Measurements from ENCODE around the gene NRIP3. TPM values are rescaled to one million over a fixed set of nuclear protein-coding genes. Genes with fewer than 3 reads are reported as not detected.

Gene NRIP3
- total RNA-seq, 1 experiment from 2014 or later, result 22.8 TPM

DNA sequence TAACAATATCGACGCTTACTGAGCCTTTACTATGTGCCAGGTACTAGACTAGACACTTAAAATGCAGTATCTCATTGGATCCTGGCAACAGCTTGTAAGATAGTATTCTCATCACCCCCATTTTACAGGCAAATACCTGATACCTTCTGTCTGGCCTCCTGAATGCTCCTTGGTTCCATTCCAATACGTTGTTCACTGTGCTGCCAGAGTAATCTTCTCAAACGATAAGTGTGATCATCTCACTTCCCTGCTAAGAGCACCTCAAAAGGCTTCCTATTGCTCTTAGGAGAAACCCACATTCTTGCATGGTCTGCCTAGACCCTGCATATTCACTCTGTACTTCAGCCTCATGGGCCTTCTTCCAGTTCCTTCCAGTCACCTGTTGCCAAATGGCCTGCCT lies 1.3 kb upstream of the NRIP3 start:
- Histone ChIP-seq H3K36me3 (ENCODE audit: control insufficient read depth, insufficient read depth, low read length) (no peaks in the 10 kb centered on the region), H3K9me3 (ENCODE audit: control insufficient read depth, insufficient read depth, low read depth, low read length) (no peaks in the 10 kb centered on the region), H3K4me3 (ENCODE audit: low read depth in 2 of 2, low read length in 2 of 2) (no peak overlapping the region), H3K27ac (ENCODE audit: low read length) (no peak overlapping the region), H3K27me3 (ENCODE audit: control insufficient read depth, insufficient read depth, low read length) (no peaks in the 10 kb centered on the region), H3K4me1 (ENCODE audit: control insufficient read depth, insufficient read depth, low read length) (peaks cover 26% of the 10 kb centered on the region)
- TF ChIP-seq, protein P1, sequence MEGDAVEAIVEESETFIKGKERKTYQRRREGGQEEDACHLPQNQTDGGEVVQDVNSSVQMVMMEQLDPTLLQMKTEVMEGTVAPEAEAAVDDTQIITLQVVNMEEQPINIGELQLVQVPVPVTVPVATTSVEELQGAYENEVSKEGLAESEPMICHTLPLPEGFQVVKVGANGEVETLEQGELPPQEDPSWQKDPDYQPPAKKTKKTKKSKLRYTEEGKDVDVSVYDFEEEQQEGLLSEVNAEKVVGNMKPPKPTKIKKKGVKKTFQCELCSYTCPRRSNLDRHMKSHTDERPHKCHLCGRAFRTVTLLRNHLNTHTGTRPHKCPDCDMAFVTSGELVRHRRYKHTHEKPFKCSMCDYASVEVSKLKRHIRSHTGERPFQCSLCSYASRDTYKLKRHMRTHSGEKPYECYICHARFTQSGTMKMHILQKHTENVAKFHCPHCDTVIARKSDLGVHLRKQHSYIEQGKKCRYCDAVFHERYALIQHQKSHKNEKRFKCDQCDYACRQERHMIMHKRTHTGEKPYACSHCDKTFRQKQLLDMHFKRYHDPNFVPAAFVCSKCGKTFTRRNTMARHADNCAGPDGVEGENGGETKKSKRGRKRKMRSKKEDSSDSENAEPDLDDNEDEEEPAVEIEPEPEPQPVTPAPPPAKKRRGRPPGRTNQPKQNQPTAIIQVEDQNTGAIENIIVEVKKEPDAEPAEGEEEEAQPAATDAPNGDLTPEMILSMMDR (IDR thresholded peaks at IDR 0.05), result 0 out of 2 replicates have a peak, but pooled peaks have one; percentile 13
- no peak for TF ChIP-seq TCF7L2 (IDR thresholded peaks at IDR 0.05; ENCODE audit: low read depth, low read length)
- CTCF ChIA-PET, result interaction anchor here (1.0 kb wide), 1 partner anchor 132 kb away, joined by 4 read pairs; no protein-coding TSS in a partner anchor
- no TSS peak for BruUV-seq (replicated peaks)
- DNase-seq (ENCODE audit: low read depth, low spot score) (no peak), ATAC-seq (no peak)
- in situ Hi-C loops (cut with HindIII; ENCODE audit: low pct_unique_long_range_greater_than_20kb, low sequenced_read_pairs), result no loop called here
- POLR2A ChIA-PET, result interaction anchor here (0.6 kb wide), 1 partner anchor 1504 kb away, joined by 3 read pairs; no protein-coding TSS in a partner anchor
- intact Hi-C loops (cut with micrococcal nuclease; ENCODE audit: unreplicated experiment), result no loop called here

DNA sequence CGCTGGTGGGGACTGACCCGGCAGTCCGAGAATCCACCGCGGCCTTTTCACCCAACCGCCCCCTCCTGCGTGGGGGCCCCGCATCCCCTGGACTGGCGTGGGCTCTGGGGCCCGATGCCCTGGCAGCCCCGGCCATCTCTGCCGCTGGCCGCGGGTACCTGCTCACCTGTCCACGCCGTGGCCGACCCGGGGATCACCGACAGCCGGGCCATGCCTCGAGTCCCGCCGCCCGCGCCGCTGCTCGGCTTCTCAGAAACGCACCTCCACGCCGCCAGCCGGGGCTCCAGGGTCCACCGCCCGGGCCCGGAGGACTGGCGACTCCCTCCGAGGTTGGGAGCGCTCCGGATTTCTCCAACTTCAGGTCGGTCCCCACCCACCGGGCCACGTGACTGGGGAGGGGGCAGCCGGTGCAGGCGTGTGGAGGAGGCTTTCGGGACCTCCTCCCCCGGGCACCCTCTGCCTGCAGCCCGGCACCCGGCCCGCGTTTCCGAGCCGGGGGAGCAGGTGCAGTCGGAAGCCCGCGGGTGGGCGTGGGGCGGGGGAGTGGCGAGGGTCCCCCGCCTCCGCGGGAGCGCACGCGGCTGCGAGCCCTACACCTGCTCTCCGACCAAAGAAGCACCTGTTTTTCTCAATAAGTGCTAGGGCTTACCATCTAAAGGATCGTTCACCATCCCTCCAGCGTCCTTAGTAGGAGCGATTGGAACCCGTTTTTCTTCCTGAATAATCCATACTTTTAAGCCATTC lies 554 bp upstream of the NRIP3 start:
- in situ Hi-C loops (cut with HindIII; ENCODE audit: low pct_unique_long_range_greater_than_20kb, low sequenced_read_pairs), result no loop called here
- POLR2A ChIA-PET, result no interaction called here
- H3K27me3 ChIP-seq (ENCODE audit: control insufficient read depth, insufficient read depth, low read length), result no peaks in the 10 kb centered on the region

More for the DNA sequence above, 554 bp upstream of the NRIP3 start:
- intact Hi-C loops (cut with micrococcal nuclease; ENCODE audit: unreplicated experiment), result no loop called here
- H3K36me3 ChIP-seq (ENCODE audit: control insufficient read depth, insufficient read depth, low read length), result no peaks in the 10 kb centered on the region
- no peaks in the 10 kb centered on the region for H3K9me3 ChIP-seq (ENCODE audit: control insufficient read depth, insufficient read depth, low read depth, low read length)
- H3K4me1 ChIP-seq (ENCODE audit: control insufficient read depth, insufficient read depth, low read length), result peaks cover 26% of the 10 kb centered on the region
- CTCF ChIA-PET, result no interaction called here
- no peak for DNase-seq (ENCODE audit: low read depth, low spot score)
- ATAC-seq, result peak; percentile 7
- TF ChIP-seq TCF7L2 (IDR thresholded peaks at IDR 0.05; ENCODE audit: low read depth, low read length) (no peak), POLR2AphosphoS5 (IDR thresholded peaks at IDR 0.05; ENCODE audit: low read depth, low read length) (no peak), SIN3A (IDR thresholded peaks at IDR 0.05; ENCODE audit: borderline replicate concordance, insufficient read depth, low read depth, low read length) (no peak)
- TF ChIP-seq, protein P2, sequence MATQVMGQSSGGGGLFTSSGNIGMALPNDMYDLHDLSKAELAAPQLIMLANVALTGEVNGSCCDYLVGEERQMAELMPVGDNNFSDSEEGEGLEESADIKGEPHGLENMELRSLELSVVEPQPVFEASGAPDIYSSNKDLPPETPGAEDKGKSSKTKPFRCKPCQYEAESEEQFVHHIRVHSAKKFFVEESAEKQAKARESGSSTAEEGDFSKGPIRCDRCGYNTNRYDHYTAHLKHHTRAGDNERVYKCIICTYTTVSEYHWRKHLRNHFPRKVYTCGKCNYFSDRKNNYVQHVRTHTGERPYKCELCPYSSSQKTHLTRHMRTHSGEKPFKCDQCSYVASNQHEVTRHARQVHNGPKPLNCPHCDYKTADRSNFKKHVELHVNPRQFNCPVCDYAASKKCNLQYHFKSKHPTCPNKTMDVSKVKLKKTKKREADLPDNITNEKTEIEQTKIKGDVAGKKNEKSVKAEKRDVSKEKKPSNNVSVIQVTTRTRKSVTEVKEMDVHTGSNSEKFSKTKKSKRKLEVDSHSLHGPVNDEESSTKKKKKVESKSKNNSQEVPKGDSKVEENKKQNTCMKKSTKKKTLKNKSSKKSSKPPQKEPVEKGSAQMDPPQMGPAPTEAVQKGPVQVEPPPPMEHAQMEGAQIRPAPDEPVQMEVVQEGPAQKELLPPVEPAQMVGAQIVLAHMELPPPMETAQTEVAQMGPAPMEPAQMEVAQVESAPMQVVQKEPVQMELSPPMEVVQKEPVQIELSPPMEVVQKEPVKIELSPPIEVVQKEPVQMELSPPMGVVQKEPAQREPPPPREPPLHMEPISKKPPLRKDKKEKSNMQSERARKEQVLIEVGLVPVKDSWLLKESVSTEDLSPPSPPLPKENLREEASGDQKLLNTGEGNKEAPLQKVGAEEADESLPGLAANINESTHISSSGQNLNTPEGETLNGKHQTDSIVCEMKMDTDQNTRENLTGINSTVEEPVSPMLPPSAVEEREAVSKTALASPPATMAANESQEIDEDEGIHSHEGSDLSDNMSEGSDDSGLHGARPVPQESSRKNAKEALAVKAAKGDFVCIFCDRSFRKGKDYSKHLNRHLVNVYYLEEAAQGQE (IDR thresholded peaks at IDR 0.05; ENCODE audit: insufficient read depth in 1 of 2, low read depth in 2 of 2, low read length in 1 of 2), result no peak
- TF ChIP-seq, protein P1 (IDR thresholded peaks at IDR 0.05), result no peak
- no TSS peak for BruUV-seq (replicated peaks)
- H3K4me3 ChIP-seq (ENCODE audit: low read depth in 2 of 2, low read length in 2 of 2), result peak overlapping the region; percentile 54 to 87
- H3K27ac ChIP-seq (ENCODE audit: low read length), result no peak overlapping the region

Measured in Panc1 (cell line).